GM18858 (cell line): Measurements from ENCODE around the gene SCGB2A2.

Source experiments
- ATAC-seq: cut with Tn5 transposase; IDR thresholded peaks from one replicate; pipeline ENCODE4 v1.9.1; 2021; ENCODE audit not compliant: unreplicated experiment

Gene SCGB2A2

GRCh38 chr11:62269654-62270278, at the start of gene SCGB2A2:
SCGB2A2 (plus strand) TSS chr11:62270158; CDS start chr11:62270217, 59 bp downstream.
- ATAC-seq: no peak

- no peak for ATAC-seq
These were observed 48.5 kb upstream of the SCGB2A2 start for GRCh38 chr11:62221498-62221897.

GRCh38 chr11:62223095-62223494, 46.9 kb upstream of the SCGB2A2 start:
- no peak for ATAC-seq

GRCh38 chr11:62233730-62234129, 36.2 kb upstream of the SCGB2A2 start:
- no peak for ATAC-seq

- no peak for ATAC-seq
These were observed 33.8 kb upstream of the SCGB2A2 start for GRCh38 chr11:62236187-62236586.

GRCh38 chr11:62237499-62237898, 32.5 kb upstream of the SCGB2A2 start:
- no peak for ATAC-seq

GRCh38 chr11:62238151-62238550, 31.8 kb upstream of the SCGB2A2 start:
- ATAC-seq: no peak

GRCh38 chr11:62241095-62241494, 28.9 kb upstream of the SCGB2A2 start:
- ATAC-seq: no peak

GRCh38 chr11:62242021-62242420, 27.9 kb upstream of the SCGB2A2 start, which contains the start of gene SCGB1D2:
SCGB1D2 (plus strand) TSS chr11:62242239; CDS start chr11:62242308, 69 bp downstream.
- no peak for ATAC-seq

- ATAC-seq: no peak
These were observed 24.6 kb upstream of the SCGB2A2 start for GRCh38 chr11:62245271-62245753.

- no peak for ATAC-seq
These were observed 18.3 kb upstream of the SCGB2A2 start for GRCh38 chr11:62251698-62252097.

- no peak for ATAC-seq
These were observed 15.9 kb upstream of the SCGB2A2 start for GRCh38 chr11:62253999-62254542.

- ATAC-seq: no peak
These were observed 13.7 kb upstream of the SCGB2A2 start for GRCh38 chr11:62256281-62256680.

- ATAC-seq: no peak
These were observed 9.6 kb upstream of the SCGB2A2 start for GRCh38 chr11:62260261-62260953.

- ATAC-seq: no peak
These were observed 6.0 kb upstream of the SCGB2A2 start for GRCh38 chr11:62264004-62264403.

- ATAC-seq: no peak
These were observed 3.4 kb upstream of the SCGB2A2 start for GRCh38 chr11:62266558-62266957.

- ATAC-seq: no peak
These were observed 2.9 kb upstream of the SCGB2A2 start for GRCh38 chr11:62267050-62267449.

- ATAC-seq: no peak
These were observed 2.4 kb upstream of the SCGB2A2 start for GRCh38 chr11:62267576-62267975.

- ATAC-seq: no peak
These were observed 3.3 kb downstream of the SCGB2A2 start for GRCh38 chr11:62273284-62273683.

GRCh38 chr11:62273789-62274275, 3.9 kb downstream of the SCGB2A2 start:
- no peak for ATAC-seq

GRCh38 chr11:62280452-62280851, 10.5 kb downstream of the SCGB2A2 start:
- ATAC-seq: no peak

- no peak for ATAC-seq
These were observed 25.5 kb downstream of the SCGB2A2 start for GRCh38 chr11:62295504-62295903.
